Stimulated activated CD4-positive, alpha-beta T cell treated with anti-CD3 and anti-CD28 coated beads, TNF-alpha, amount 100 ng/mL, for 1 hour (primary cell): ENCODE measurements around the gene ZFAND6.
A peak's percentile ranks its signal among the peaks of the same experiment; 100 is the strongest.

ENCODE experiments used
- DNase-seq, 3 donors: peaks; one replicate each; pipeline ENCODE4 v3.0.0-alpha.2; 2020; ENCODE audit warnings: low read depth in 3 of 3, low spot score in 1 of 3

Gene ZFAND6

DNA sequence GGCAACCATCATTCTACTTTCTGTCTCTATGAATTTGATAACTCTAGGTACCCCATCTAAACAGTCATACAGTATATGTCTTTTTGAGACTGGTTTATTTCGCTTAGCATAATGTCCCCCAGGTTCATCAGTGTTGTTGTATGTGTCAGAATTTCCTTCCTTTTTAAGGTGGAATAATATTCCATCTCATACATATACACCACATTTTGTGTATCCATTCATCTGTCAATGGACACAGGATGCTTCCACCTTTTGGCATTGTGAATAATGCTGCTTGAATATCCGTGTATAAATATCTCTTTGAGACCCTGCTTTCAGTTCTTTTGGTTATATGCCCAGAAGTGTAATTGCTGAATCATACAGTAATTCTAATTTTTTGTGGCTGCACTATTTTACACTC lies 10.4 kb upstream of the ZFAND6 start:
- no peak for DNase-seq

GRCh38 chr15:80052597-80053304 lies 6.7 kb upstream of the ZFAND6 start:
- DNase-seq, result no peak

GRCh38 chr15:80055933-80056332 lies 3.5 kb upstream of the ZFAND6 start:
- DNase-seq, result no peak

GRCh38 chr15:80058044-80058443 lies 1.4 kb upstream of the ZFAND6 start:
- DNase-seq, result no peak

DNA sequence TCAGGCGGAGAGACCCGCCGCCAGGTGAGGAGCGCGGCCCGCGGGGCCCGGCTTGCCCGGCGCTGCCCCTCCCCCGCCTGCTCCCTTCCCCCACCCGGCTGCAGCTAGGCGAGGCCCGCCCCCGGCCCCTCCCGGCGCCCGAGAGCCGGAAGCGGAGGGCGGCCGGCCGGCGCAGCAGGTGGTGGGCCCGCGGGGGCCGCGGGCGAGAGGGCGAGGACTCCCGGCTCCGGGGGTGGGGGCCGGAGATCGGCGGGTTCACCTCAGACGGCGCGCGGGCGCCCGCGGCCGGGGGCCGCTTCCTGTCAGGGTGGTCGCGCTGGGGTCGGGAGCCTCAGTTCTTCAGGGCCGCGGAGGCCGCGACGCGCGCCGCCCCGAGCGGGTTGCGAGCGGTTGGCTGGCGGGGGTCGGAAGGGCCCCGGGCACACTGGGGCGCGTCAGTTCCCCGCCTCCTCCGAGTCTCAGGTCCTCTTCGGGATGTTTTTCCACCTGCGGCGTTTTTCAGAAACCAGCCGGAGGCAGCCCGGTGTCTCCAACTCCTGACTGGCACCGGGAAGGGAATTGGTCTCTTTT lies 395 bp downstream of the ZFAND6 start:
- peak in 2 of 3 donors; percentile 1 to 71 for DNase-seq

DNA sequence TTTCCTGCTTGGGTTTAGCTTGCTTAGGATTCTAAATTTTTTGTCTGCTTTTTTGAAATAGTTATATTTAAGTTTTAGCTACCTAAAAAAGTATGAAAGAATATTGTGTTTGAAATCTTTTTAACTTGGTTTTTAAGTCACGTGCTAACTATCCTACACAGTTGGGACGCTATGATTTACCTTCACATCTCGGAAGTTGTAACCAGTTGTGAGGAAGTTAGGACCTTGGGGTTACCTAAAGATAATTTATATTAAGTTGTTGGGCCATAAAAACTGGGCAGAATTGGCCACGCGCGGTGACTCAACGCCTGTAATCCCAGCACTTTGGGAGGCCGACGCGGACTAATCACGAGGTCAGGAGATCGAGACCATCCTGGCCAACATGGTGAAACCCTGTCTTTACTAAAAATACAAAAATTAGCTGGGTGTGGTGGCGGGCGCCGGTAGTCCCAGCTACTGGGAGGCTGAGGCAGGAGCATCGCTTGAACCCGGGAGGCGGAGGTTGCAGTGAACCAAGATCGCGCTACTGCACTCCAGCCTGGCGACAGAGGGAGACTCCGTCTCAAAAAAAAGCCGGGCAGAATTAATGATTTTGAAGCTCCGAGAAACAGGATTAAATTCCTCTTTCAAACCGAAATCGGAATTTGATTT lies 1.0 kb downstream of the ZFAND6 start:
- DNase-seq, result peak in 1 of 3 donors; percentile 4

DNA sequence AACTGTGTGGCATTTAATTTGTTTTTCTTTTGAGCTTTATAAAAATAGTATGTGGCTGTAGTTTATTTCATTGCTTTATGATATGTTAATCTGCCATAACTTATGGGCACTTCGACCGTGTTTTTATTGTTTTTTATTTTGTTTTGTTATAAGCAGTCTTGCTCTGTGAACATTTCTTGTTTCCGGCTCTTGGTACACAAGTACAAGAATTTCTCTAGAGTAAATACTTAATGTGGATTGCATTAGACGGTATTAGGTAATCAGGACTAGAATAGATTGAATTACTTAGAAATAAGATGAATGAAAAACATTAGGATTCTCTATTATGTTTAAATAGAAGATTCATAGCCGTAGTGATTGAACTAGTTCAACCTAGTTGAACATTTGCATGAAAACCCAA lies 2.1 kb downstream of the ZFAND6 start:
- DNase-seq, result no peak

GRCh38 chr15:80066912-80067311 lies 7.4 kb downstream of the ZFAND6 start:
- no peak for DNase-seq

GRCh38 chr15:80068578-80068977 lies 9.1 kb downstream of the ZFAND6 start:
- DNase-seq, result no peak

DNA sequence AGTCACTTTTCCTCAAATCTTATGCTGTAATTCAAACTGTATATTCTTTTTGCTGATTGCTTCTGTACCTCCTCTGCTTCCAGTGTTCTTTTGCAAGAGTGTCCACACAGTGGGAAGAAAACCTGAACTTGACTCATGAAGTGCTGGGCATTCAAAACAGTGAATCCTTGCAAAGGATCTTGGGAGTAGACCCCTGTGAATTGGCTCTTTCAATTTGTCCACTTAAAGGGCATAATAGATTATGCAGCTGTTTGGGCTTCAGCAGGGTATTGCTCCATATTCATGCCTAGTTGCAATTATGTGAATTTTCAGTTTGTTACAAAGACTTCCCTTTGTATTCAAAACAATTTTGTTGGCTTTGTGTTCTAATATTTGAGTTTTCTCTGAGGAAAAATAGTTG lies 11.4 kb downstream of the ZFAND6 start:
- no peak for DNase-seq

DNA sequence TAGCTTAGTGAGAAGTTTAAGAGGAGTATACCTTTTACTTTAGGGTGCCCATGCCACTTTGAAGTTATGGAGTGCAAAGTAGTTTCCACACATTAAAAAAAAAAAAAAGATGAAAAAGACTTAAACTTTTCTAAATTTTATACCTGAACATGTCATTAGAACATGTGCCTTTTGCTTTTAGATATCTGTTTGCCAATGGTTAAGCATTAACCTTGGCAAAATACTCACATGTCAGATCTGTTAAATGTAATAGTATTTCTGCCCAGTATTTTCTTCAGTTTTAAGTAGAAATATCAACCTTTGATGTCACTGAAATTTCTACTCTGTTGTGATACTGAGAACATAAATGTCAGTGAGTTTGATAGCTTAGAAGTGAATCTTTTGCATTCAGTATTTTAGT lies 12.2 kb downstream of the ZFAND6 start:
- DNase-seq, result no peak

GRCh38 chr15:80072285-80072994 lies 13.0 kb downstream of the ZFAND6 start:
- DNase-seq, result no peak

GRCh38 chr15:80073197-80073596 lies 13.7 kb downstream of the ZFAND6 start:
- DNase-seq, result no peak

DNA sequence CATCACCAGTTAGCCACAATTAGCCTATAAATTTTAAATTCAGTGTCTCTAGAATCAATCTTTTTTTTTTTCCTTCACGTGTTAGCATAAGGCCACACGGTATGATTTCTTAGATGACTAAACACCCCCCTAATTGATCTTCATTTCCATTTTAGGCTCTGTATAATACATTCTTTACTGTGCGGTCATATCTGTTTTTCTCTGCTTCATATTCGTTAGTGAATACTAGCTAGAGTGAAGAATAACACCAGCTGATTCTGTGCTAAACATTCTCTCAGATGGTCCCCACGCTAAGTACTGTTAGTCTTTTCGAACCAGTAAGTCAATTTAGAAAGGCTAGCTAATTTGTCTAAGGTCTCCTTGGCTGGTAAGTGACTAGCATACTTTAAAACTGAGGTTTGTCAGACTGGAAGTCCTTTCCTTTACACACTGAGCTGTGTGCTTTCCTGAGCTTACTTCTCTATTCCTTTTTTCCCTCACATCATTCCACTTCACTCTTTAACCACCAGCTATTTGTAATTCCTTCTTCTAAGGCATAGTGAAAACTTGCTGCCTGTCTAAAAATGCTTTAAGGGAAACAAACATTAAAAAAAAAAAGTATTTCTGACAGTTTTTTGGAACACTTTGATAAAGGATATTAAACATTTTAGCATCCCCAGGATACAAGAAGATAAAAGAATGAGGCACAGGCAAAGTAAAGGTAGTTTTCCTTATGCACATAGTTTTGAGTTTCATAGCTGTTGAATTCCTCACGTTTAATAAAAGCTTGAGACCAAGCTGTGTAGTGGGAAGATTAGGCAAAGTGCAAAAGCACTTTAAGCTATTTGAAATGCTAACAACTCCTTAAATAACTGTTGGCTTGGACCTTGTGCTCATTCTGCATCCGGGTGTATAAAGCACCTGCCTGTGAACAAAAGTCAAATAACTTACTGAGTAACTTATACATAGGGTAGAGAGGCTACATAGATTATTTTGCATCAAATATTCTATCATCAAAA lies 17.1 kb downstream of the ZFAND6 start:
- no peak for DNase-seq

- DNase-seq, result no peak
Observed at GRCh38 chr15:80081390-80081789, 21.9 kb downstream of the ZFAND6 start.

GRCh38 chr15:80087104-80087503 lies 27.6 kb downstream of the ZFAND6 start:
- DNase-seq, result no peak

DNA sequence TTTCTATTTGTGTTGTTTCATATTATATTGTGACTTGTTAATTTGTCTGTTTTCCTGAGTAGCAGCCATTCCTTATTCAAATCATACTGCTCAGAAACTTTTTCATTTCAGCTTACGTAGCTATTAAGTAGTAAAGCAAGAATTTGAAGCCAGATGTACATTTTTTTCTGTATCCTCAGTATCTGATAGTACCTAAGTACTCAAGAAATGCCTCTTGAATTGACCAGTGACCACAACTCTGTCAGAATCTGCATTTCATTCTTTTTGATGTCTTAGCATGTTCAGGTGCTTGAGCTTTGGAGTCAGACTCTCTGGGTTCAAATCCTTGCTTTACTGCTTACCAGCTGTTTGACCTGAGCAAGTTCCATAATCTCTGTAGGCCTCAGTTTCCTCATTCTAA lies 30.6 kb downstream of the ZFAND6 start:
- no peak for DNase-seq

DNA sequence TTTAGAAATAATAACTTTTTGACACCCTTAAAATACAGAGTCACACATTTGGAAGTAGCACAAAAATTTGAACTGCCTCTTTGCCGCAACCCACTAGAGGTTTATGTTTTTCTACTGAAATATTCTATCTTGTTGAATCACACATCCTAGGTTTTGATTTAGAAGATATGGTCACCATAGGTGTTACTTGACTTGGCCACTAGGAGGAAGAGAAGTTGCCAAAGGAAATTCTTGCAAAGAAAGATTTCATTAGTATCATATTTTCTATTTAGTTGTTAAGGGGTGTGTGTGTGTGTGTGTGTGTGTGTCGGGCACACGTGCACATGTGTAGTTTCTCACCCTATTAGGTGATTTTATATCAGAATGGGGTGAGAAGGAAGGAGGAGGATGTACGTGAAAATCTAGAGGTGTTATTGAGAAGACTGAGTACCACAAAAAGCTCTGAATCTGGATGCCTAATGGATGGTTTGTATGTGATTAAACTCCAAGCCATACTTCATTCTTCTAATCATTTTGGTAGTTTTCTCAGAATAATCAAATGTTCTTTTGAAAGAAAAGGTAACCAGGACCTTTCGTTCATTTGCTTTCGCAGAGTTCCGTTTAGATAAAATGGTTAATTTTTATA lies 31.5 kb downstream of the ZFAND6 start:
- no peak for DNase-seq

GRCh38 chr15:80093854-80094418 lies 34.5 kb downstream of the ZFAND6 start:
- no peak for DNase-seq

DNA sequence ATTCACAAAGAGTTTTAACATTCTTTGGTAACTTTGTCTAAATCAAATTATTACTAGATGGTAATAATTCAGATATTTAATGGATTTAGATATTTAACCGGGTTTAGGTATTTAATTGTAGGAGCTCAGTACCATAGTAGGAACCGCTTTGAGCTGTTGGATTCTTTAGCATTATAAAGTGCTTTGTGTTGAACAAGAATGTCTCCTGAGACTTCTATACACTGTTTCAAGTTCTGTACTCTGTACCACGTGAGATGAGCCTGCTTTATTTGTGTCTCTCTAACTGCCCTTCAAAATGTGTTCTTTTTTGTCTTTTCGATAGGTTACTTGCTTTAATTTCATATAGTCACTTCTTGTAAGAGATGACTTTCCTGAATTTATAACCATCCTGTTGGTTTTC lies 36.0 kb downstream of the ZFAND6 start:
- no peak for DNase-seq
